Spleen (tissue), 11 donors: ENCODE results near the gene ELOVL1. TPM values are rescaled to one million over a fixed set of nuclear protein-coding genes. Genes with fewer than 3 reads are reported as not detected.

ENCODE experiments used
- DNase-seq: peaks from one replicate; pipeline ENCODE4 v3.0.0-alpha.2; 2020
- H3K27ac ChIP-seq, 8 donors: fragments of 200-600 bp; sonication (generic) in 7 of 8; 1 replicate in 4 of 8; 2 replicates in 4 of 8; pipeline versions ENCODE4 v1.5.0 to v1.8.0; 2016 to 2021; ENCODE audit warnings: inconsistent platforms in 4 of 8, mild to moderate bottlenecking in 4 of 8, moderate library complexity in 1 of 8
- H3K27me3 ChIP-seq, 7 donors: fragments of 200-600 bp; sonication (generic) in 6 of 7; replicated peaks in 1 of 7; 1 replicate in 4 of 7; 2 replicates in 3 of 7; pipeline versions ENCODE4 v1.5.0 to v1.8.0; 2016 to 2021; ENCODE audit warnings: inconsistent platforms in 3 of 7, mild to moderate bottlenecking in 1 of 7
- H3K36me3 ChIP-seq, 6 donors: fragments of 200-600 bp; sonication (generic) in 5 of 6; 1 replicate in 4 of 6; 2 replicates in 2 of 6; pipeline versions ENCODE4 v1.5.0 to v1.8.0; 2016 to 2021; ENCODE audit warnings: inconsistent platforms in 2 of 6
- H3K4me1 ChIP-seq, 6 donors: fragments of 200-600 bp; sonication (generic) in 5 of 6; 1 replicate in 3 of 6; 2 replicates in 3 of 6; pipeline versions ENCODE4 v1.5.0 to v1.8.0; 2016 to 2021; ENCODE audit warnings: inconsistent platforms in 3 of 6
- H3K4me3 ChIP-seq, 8 donors: fragments of 200-600 bp; sonication (generic) in 7 of 8; 1 replicate in 4 of 8; 2 replicates in 4 of 8; pipeline versions ENCODE4 v1.5.0 to v1.8.0; 2016 to 2021; ENCODE audit warnings: inconsistent platforms in 4 of 8, mild to moderate bottlenecking in 4 of 8, moderate library complexity in 2 of 8
- H3K9me3 ChIP-seq, 8 donors: fragments of 200-600 bp; sonication (generic) in 7 of 8; 1 replicate in 4 of 8; 2 replicates in 4 of 8; pipeline versions ENCODE4 v1.5.0 to v1.8.0; 2016 to 2021; ENCODE audit warnings: inconsistent platforms in 4 of 8
- POLR2A ChIP-seq, 3 donors: fragments of 450-650 bp; IDR thresholded peaks; one replicate each; pipeline ENCODE4 v1.5.1; 2017; ENCODE audit warnings: antibody characterized with exemption in 3 of 3, mild to moderate bottlenecking in 1 of 3
- POLR2AphosphoS5 ChIP-seq, 3 donors: sonication (generic); formaldehyde crosslinking; IDR thresholded peaks; one replicate each; pipeline ENCODE4 v1.5.1; 2017; ENCODE audit warnings: antibody characterized with exemption in 3 of 3
- WGBS, 5 donors: extraction: QIAGEN DNeasy Blood & Tissue Kit in 3 of 5; methylation state at CpG; one replicate each; pipeline versions ENCODE4 v1.1.5 to v1.1.7; 2013 to 2018; 5-methylcytosine and 5-hydroxymethylcytosine counted together
- intact Hi-C: fragments of 100-400 bp; cut with DNase I; formaldehyde crosslinking; loops from one replicate; pipeline ENCODE4 v1.15.0; 2023; ENCODE audit warnings: low total_unique reads
- polyA plus RNA-seq, 3 donors: library from polyadenylated mRNA; stranded (reverse); fragments of 200-250 nt; gene quantifications; one replicate each; pipeline ENCODE4 v1.2.1, GENCODE V29; 2013
- total RNA-seq, 7 donors: library from RNA; depleted of rRNA in 3 of 7; stranded (reverse); fragments of >200 nt in 3 of 7; fragmentation: NEBNext Ultra II Directional in 4 of 7; extraction: Animal tissue kit (Norgen Biotek cat#: 25700) in 4 of 7; gene quantifications; one replicate each; pipeline versions ENCODE4 v1.1.0 to v1.2.1, GENCODE V29; 2016 to 2021
- TF ChIP-seq, protein P1 (sequence below), 11 experiments: fragments of 200-600 bp in 7 of 11; fragments of 450-650 bp in 4 of 11; sonication (generic) in 4 of 11; IDR thresholded peaks in 8 of 11; conservative IDR thresholded peaks in 3 of 11; 1 replicate in 7 of 11; 2 replicates in 4 of 11; pipeline versions ENCODE4 v1.4.0 to v1.8.0; 2016 to 2021; ENCODE audit warnings: antibody characterized with exemption in 11 of 11, inconsistent platforms in 4 of 11, mild to moderate bottlenecking in 1 of 11
- donor health status: healthy with polysubstance abuse.
- donor health status: DM: no; HTN: no; CAD: no; lungs with moderate emphysema.
- donor health status: DM: no; HTN: no; CAD: no.
- donor health status: Bipolar disorder and iron deficiency.
- donor health status: healthy.
- donor health status: DM: no; HTN: no; CAD: no.
- donor health status: DM: yes; HTN: yes; CAD: no.

The ELOVL1 gene
- total and polyA plus RNA-seq, 10 donors: 38.7 to 78.7 (median 53.3) TPM

DNA sequence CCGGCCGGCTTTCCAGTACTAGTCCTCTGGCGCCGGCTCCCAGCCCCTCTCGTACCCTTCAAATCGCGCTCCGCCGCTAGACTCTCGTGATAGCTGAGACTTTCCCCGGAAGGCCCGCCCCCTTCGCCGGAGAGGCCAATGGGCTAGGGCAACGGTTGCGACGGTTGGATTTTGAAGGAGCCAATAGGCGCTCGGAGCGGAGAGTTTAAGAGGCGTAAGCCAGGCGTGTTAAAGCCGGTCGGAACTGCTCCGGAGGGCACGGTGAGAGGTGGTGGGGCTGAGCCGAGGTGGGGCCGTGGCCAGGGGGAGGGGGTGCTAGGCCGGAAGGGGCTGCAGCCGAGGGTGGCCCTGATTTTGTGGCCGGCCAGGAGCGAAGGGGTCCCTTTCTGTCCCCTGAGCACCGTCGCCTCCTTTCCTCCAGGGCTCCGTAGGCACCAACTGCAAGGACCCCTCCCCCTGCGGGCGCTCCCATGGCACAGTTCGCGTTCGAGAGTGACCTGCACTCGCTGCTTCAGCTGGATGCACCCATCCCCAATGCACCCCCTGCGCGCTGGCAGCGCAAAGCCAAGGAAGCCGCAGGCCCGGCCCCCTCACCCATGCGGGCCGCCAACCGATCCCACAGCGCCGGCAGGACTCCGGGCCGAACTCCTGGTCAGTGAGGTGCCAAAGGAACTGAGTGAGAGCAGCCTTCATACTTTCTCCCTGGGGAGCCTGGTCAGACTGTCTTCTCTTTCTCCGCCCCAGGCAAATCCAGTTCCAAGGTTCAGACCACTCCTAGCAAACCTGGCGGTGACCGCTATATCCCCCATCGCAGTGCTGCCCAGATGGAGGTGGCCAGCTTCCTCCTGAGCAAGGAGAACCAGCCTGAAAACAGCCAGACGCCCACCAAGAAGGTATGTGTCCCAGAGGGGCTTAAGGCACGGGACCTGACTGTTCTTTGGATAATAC lies 8.8 kb downstream of the ELOVL1 start, which contains the start of gene CDC20:
CDC20 (plus strand) TSS at position 236 of the 948 bp plus-strand sequence; CDS start at position 471, 235 bp downstream.
- intact Hi-C loops: no loop called here
- peak; percentile 98 for DNase-seq

GRCh38 chr1:43358121-43358745 lies 9.6 kb downstream of the ELOVL1 start:
- intact Hi-C loops: no loop called here
- peak overlapping the region; percentile 82 to 96 (median 87) for H3K27ac ChIP-seq
- no peaks in the 10 kb centered on the region for H3K27me3 ChIP-seq
- peak overlapping the region; percentile 63 to 88 (median 70) for H3K4me3 ChIP-seq
- 0 to 1% (median 1%) methylated on average over 17 to 33 of the region's 33 CpGs for WGBS, 5 donors
- H3K9me3 ChIP-seq: no peaks in the 10 kb centered on the region
- TF ChIP-seq POLR2A (IDR thresholded peaks at IDR 0.05): no peak
- TF ChIP-seq, protein P1, sequence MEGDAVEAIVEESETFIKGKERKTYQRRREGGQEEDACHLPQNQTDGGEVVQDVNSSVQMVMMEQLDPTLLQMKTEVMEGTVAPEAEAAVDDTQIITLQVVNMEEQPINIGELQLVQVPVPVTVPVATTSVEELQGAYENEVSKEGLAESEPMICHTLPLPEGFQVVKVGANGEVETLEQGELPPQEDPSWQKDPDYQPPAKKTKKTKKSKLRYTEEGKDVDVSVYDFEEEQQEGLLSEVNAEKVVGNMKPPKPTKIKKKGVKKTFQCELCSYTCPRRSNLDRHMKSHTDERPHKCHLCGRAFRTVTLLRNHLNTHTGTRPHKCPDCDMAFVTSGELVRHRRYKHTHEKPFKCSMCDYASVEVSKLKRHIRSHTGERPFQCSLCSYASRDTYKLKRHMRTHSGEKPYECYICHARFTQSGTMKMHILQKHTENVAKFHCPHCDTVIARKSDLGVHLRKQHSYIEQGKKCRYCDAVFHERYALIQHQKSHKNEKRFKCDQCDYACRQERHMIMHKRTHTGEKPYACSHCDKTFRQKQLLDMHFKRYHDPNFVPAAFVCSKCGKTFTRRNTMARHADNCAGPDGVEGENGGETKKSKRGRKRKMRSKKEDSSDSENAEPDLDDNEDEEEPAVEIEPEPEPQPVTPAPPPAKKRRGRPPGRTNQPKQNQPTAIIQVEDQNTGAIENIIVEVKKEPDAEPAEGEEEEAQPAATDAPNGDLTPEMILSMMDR (IDR thresholded peaks at IDR 0.05 in 8 of 11, conservative IDR thresholded peaks at IDR 0.05 in 3 of 11): peak in 6 of 11 experiments; percentile 6 to 33 (median 26)
- H3K36me3 ChIP-seq: peaks cover 0 to 38% (median 20%) of the 10 kb centered on the region in 6 donors
- peaks cover 12 to 49% (median 23%) of the 10 kb centered on the region in 6 donors for H3K4me1 ChIP-seq
- no peak for DNase-seq

More for the DNA sequence above, 8.8 kb downstream of the ELOVL1 start, which contains the start of gene CDC20:
- Histone ChIP-seq H3K27me3 (no peaks in the 10 kb centered on the region), H3K27ac (peak within 1 kb of the TSS; percentile 82 to 96 (median 87)), H3K4me1 (peaks cover 12 to 56% (median 23%) of the 10 kb centered on the region in 6 donors), H3K36me3 (peaks cover 3 to 46% (median 28%) of the 10 kb centered on the region in 6 donors), H3K4me3 (peak within 1 kb of the TSS; percentile 63 to 88 (median 70)), H3K9me3 (no peaks in the 10 kb centered on the region)
- TF ChIP-seq, protein P1 (IDR thresholded peaks at IDR 0.05 in 8 of 11, conservative IDR thresholded peaks at IDR 0.05 in 3 of 11): peak in 1 of 11 experiments; percentile 37
- TF ChIP-seq POLR2A (IDR thresholded peaks at IDR 0.05) (no peak), POLR2AphosphoS5 (IDR thresholded peaks at IDR 0.05) (peak; percentile 79 to 83 (median 80))
- WGBS, 5 donors: 3 to 5% (median 4%) methylated on average over 24 to 59 of the region's 59 CpGs

- DNase-seq: no peak
- H3K4me1 ChIP-seq: peaks cover 12 to 43% (median 23%) of the 10 kb centered on the region in 6 donors
- intact Hi-C loops: no loop called here
- H3K9me3 ChIP-seq: no peaks in the 10 kb centered on the region
- 92 to 97% (median 95%) methylated on average over 4 of the region's 4 CpGs for WGBS, 5 donors
- H3K36me3 ChIP-seq: peaks cover 0 to 28% (median 10%) of the 10 kb centered on the region in 6 donors
- TF ChIP-seq, protein P1 (IDR thresholded peaks at IDR 0.05 in 8 of 11, conservative IDR thresholded peaks at IDR 0.05 in 3 of 11): no peak
- TF ChIP-seq POLR2AphosphoS5 (IDR thresholded peaks at IDR 0.05): no peak
- TF ChIP-seq POLR2A (IDR thresholded peaks at IDR 0.05): no peak
- no peak overlapping the region for H3K27ac ChIP-seq
- H3K4me3 ChIP-seq: no peak overlapping the region
- H3K27me3 ChIP-seq: no peaks in the 10 kb centered on the region
These were observed 10.6 kb downstream of the ELOVL1 start for GRCh38 chr1:43357251-43357650.
